Measurements from ENCODE around the gene GALNT8. TPM values are rescaled to one million over a fixed set of nuclear protein-coding genes. Genes with fewer than 3 reads are reported as not detected.

The GALNT8 gene
- total RNA-seq, 1 experiment from 2014 or later = not detected

DNA sequence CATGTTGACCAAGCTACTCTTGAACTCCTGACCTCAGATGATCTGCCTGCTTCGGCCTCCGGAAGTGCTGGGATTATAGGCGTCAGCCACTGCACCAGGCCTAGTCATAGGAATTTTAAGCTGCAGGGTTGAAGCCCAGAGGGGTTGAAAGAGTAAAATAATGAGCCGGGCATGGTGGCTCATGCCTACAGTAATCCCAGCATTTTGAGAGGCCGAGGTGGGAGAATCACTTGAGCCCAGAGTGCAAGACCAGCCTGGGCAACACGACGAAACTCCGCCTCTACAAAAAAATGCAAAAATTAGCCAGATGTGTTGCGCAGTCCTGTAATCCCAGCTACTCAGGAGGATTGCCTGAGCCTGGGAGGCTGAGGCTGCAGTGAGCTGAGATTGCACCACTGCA lies 69.6 kb downstream of the GALNT8 start:
- ChIA-PET POLR2A (ENCODE audit: low non-redundant PET) (no interaction called here), CTCF (no interaction called here)
- intact Hi-C loops (cut with micrococcal nuclease; ENCODE audit: unreplicated experiment) = no loop called here
- no peak for TF ChIP-seq EZH2 (IDR thresholded peaks at IDR 0.05; ENCODE audit: borderline replicate concordance, low read depth, low read length, poor library complexity, severe bottlenecking)
- TF ChIP-seq, protein P1, sequence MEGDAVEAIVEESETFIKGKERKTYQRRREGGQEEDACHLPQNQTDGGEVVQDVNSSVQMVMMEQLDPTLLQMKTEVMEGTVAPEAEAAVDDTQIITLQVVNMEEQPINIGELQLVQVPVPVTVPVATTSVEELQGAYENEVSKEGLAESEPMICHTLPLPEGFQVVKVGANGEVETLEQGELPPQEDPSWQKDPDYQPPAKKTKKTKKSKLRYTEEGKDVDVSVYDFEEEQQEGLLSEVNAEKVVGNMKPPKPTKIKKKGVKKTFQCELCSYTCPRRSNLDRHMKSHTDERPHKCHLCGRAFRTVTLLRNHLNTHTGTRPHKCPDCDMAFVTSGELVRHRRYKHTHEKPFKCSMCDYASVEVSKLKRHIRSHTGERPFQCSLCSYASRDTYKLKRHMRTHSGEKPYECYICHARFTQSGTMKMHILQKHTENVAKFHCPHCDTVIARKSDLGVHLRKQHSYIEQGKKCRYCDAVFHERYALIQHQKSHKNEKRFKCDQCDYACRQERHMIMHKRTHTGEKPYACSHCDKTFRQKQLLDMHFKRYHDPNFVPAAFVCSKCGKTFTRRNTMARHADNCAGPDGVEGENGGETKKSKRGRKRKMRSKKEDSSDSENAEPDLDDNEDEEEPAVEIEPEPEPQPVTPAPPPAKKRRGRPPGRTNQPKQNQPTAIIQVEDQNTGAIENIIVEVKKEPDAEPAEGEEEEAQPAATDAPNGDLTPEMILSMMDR (conservative IDR thresholded peaks at IDR 0.05; ENCODE audit: low read depth, low read length) = no peak
- H3K4me1 ChIP-seq (ENCODE audit: insufficient read depth, low read length, poor library complexity, severe bottlenecking) = no peaks in the 10 kb centered on the region
- peaks cover 31% of the 10 kb centered on the region for H3K27me3 ChIP-seq (replicated peaks; ENCODE audit: insufficient read depth, low read depth, low read length, poor library complexity)
- H3K9me3 ChIP-seq (ENCODE audit: low read depth, low read length, poor library complexity, severe bottlenecking) = no peaks in the 10 kb centered on the region
- no TSS peak for BruUV-seq (replicated peaks)
- H3K4me3 ChIP-seq (ENCODE audit: low read depth, low read length, poor library complexity, severe bottlenecking) = no peak overlapping the region
- DNase-seq (ENCODE audit: low spot score) = no peak
- no peaks in the 10 kb centered on the region for H3K36me3 ChIP-seq (ENCODE audit: insufficient read depth, low read length, poor library complexity, severe bottlenecking)
- no peak overlapping the region for H3K27ac ChIP-seq (ENCODE audit: low read depth, low read length, poor library complexity, severe bottlenecking)

DNA sequence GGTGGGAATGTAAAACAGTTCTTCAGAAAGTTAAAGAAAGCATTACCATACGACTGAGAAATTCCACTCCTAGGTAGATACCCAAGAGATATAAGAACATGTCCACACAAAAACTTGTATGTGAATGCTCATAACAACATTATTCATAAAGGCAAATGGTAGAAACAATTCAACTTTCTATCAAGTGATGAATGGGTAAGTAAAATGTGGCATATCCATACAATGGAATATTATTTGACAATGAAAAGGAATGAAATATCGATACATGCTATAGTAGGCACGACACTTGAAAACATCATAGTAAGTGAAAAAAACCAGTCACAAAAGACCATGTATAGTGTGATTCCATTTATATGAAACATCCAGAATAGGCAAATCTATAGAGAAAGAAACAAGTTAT lies 71.3 kb downstream of the GALNT8 start:
- no peaks in the 10 kb centered on the region for H3K36me3 ChIP-seq (ENCODE audit: insufficient read depth, low read length, poor library complexity, severe bottlenecking)
- no peaks in the 10 kb centered on the region for H3K9me3 ChIP-seq (ENCODE audit: low read depth, low read length, poor library complexity, severe bottlenecking)
- peaks cover 44% of the 10 kb centered on the region for H3K27me3 ChIP-seq (replicated peaks; ENCODE audit: insufficient read depth, low read depth, low read length, poor library complexity)
- no peak overlapping the region for H3K27ac ChIP-seq (ENCODE audit: low read depth, low read length, poor library complexity, severe bottlenecking)
- CTCF ChIA-PET = no interaction called here
- no peak overlapping the region for H3K4me3 ChIP-seq (ENCODE audit: low read depth, low read length, poor library complexity, severe bottlenecking)
- intact Hi-C loops (cut with micrococcal nuclease; ENCODE audit: unreplicated experiment) = no loop called here
- no peaks in the 10 kb centered on the region for H3K4me1 ChIP-seq (ENCODE audit: insufficient read depth, low read length, poor library complexity, severe bottlenecking)
- DNase-seq (ENCODE audit: low spot score) = no peak
- BruUV-seq (replicated peaks) = no TSS peak
- TF ChIP-seq, protein P1 (conservative IDR thresholded peaks at IDR 0.05; ENCODE audit: low read depth, low read length) = no peak
- POLR2A ChIA-PET (ENCODE audit: low non-redundant PET) = no interaction called here

DNA sequence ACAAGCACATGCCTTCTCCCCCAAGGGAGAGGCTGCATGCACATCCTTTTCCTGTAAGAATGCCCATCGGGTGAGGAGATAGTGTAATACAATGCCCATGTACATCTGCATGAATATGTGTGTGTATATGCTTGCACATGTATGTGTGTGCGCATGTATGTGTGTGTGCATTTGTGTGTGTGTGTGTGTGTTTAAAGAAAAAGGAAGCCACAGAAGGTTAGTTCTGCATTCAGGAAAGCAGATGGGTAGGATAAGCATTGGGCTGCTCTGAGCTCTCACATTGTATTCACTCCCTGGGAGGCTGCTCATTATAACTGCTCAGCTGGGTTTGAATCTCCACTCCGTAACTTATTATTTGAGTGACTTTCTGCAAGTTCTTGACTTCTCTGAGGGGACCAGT lies 74.3 kb downstream of the GALNT8 start:
- intact Hi-C loops (cut with micrococcal nuclease; ENCODE audit: unreplicated experiment) = no loop called here
- H3K27ac ChIP-seq (ENCODE audit: low read depth, low read length, poor library complexity, severe bottlenecking) = no peak overlapping the region
- BruUV-seq (replicated peaks) = no TSS peak
- H3K4me1 ChIP-seq (ENCODE audit: insufficient read depth, low read length, poor library complexity, severe bottlenecking) = no peaks in the 10 kb centered on the region
- ChIA-PET CTCF (no interaction called here), POLR2A (ENCODE audit: low non-redundant PET) (no interaction called here)
- H3K27me3 ChIP-seq (replicated peaks; ENCODE audit: insufficient read depth, low read depth, low read length, poor library complexity) = peaks cover 53% of the 10 kb centered on the region
- H3K4me3 ChIP-seq (ENCODE audit: low read depth, low read length, poor library complexity, severe bottlenecking) = no peak overlapping the region
- DNase-seq (ENCODE audit: low spot score) = no peak
- no peaks in the 10 kb centered on the region for H3K9me3 ChIP-seq (ENCODE audit: low read depth, low read length, poor library complexity, severe bottlenecking)
- no peak for TF ChIP-seq EZH2 (IDR thresholded peaks at IDR 0.05; ENCODE audit: borderline replicate concordance, low read depth, low read length, poor library complexity, severe bottlenecking)
- TF ChIP-seq, protein P1 (conservative IDR thresholded peaks at IDR 0.05; ENCODE audit: low read depth, low read length) = no peak
- no peaks in the 10 kb centered on the region for H3K36me3 ChIP-seq (ENCODE audit: insufficient read depth, low read length, poor library complexity, severe bottlenecking)

Data from A673 (cell line).